HEK293T (cell line): ENCODE data around the gene LGALSL.

ENCODE experiments used
- BHLHE40 ChIP-seq: fragments of 450-650 bp; IDR thresholded peaks from 2 replicates; pipeline ENCODE4 v1.6.1; 2016; ENCODE audit warnings: mild to moderate bottlenecking, moderate library complexity, borderline replicate concordance
- CTBP1 ChIP-seq: fragments of 450-650 bp; IDR thresholded peaks from 2 replicates; pipeline ENCODE4 v1.6.1; 2016; ENCODE audit warnings: borderline replicate concordance
- ELF4 ChIP-seq: fragments of 450-650 bp; IDR thresholded peaks from 2 replicates; pipeline ENCODE4 v1.6.1; 2017; ENCODE audit warnings: antibody characterized with exemption
- FOXA1 ChIP-seq: fragments of 450-650 bp; IDR thresholded peaks from 2 replicates; pipeline ENCODE4 v1.6.1; 2016; ENCODE audit warnings: mild to moderate bottlenecking
- FOXK2 ChIP-seq: fragments of 450-650 bp; IDR thresholded peaks from 2 replicates; pipeline ENCODE4 v1.6.1; 2016; ENCODE audit warnings: mild to moderate bottlenecking
- FOXM1 ChIP-seq: fragments of 450-650 bp; IDR thresholded peaks from 2 replicates; pipeline ENCODE4 v1.6.1; 2017; ENCODE audit warnings: mild to moderate bottlenecking, borderline replicate concordance
- L3MBTL2 ChIP-seq: fragments of 450-650 bp; conservative IDR thresholded peaks from 2 replicates; pipeline ENCODE4 v1.6.1; 2016; ENCODE audit warnings: mild to moderate bottlenecking
- SP1 ChIP-seq: fragments of 450-650 bp; IDR thresholded peaks from 2 replicates; pipeline ENCODE4 v1.6.1; 2017
- SUZ12 ChIP-seq: fragments of 450-650 bp; IDR thresholded peaks from 2 replicates; pipeline ENCODE4 v1.6.1; 2016; ENCODE audit warnings: mild to moderate bottlenecking
- TARDBP ChIP-seq: fragments of 450-650 bp; IDR thresholded peaks from 2 replicates; pipeline ENCODE4 v1.6.1; 2016
- ZNF384 ChIP-seq: fragments of 450-650 bp; IDR thresholded peaks from 2 replicates; pipeline ENCODE4 v1.6.1; 2016
- TF ChIP-seq, protein P1 (sequence below): fragments of 450-650 bp; IDR thresholded peaks from 2 replicates; pipeline ENCODE4 v1.6.1; 2016

GRCh38 chr2:64501946-64502345, 48.0 kb downstream of the LGALSL start:
- TF ChIP-seq CTBP1 (no peak), FOXA1 (no peak), ELF4 (no peak), BHLHE40 (no peak), SUZ12 (no peak), FOXM1 (no peak), ZNF384 (no peak), L3MBTL2 (no peak), SP1 (no peak), FOXK2 (no peak), TARDBP (no peak)
- TF ChIP-seq, protein P1, sequence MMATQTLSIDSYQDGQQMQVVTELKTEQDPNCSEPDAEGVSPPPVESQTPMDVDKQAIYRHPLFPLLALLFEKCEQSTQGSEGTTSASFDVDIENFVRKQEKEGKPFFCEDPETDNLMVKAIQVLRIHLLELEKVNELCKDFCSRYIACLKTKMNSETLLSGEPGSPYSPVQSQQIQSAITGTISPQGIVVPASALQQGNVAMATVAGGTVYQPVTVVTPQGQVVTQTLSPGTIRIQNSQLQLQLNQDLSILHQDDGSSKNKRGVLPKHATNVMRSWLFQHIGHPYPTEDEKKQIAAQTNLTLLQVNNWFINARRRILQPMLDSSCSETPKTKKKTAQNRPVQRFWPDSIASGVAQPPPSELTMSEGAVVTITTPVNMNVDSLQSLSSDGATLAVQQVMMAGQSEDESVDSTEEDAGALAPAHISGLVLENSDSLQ = no peak
